Mesothelial cell of epicardium (in vitro differentiated cells): ENCODE results near the gene OPRM1. TPM values are rescaled to one million over a fixed set of nuclear protein-coding genes. Genes with fewer than 3 reads are reported as not detected.
A peak's percentile ranks its signal among the peaks of the same experiment; 100 is the strongest.

Source experiments
- DNase-seq, 2 experiments: peaks; one replicate each; pipeline ENCODE4 v3.0.0; 2021; ENCODE audit warnings: low spot score in 2 of 2; ENCODE audit not compliant: unreplicated experiment in 2 of 2
- H3K27ac Mint-ChIP-seq: 2 replicates; pipeline ENCODE4 v1.8.0; 2021; ENCODE audit warnings: mixed read lengths
- H3K27me3 Mint-ChIP-seq: 2 replicates; pipeline ENCODE4 v1.8.0; 2021; ENCODE audit warnings: low read depth, mixed read lengths
- H3K36me3 Mint-ChIP-seq: 2 replicates; pipeline ENCODE4 v1.8.0; 2021; ENCODE audit warnings: mixed read lengths
- H3K4me1 Mint-ChIP-seq: 2 replicates; pipeline ENCODE4 v1.8.0; 2021; ENCODE audit warnings: mixed read lengths
- H3K4me3 Mint-ChIP-seq: 2 replicates; pipeline ENCODE4 v1.8.0; 2021; ENCODE audit warnings: mild to moderate bottlenecking, moderate library complexity, mixed read lengths
- H3K9me3 Mint-ChIP-seq: 2 replicates; pipeline ENCODE4 v1.8.0; 2021; ENCODE audit warnings: mixed read lengths
- total RNA-seq: library from RNA; stranded (reverse); gene quantifications from 3 replicates; pipeline ENCODE4 v1.2.1, GENCODE V29; 2021
- TF ChIP-seq, protein P1 (sequence below): fragments of 200-600 bp; sonication (generic); IDR thresholded peaks from one replicate; pipeline ENCODE4 v1.5.0; 2021; ENCODE audit warnings: antibody characterized with exemption; ENCODE audit not compliant: unreplicated experiment

OPRM1 gene
- total RNA-seq, 1 donor from 2014 or later: not detected

DNA sequence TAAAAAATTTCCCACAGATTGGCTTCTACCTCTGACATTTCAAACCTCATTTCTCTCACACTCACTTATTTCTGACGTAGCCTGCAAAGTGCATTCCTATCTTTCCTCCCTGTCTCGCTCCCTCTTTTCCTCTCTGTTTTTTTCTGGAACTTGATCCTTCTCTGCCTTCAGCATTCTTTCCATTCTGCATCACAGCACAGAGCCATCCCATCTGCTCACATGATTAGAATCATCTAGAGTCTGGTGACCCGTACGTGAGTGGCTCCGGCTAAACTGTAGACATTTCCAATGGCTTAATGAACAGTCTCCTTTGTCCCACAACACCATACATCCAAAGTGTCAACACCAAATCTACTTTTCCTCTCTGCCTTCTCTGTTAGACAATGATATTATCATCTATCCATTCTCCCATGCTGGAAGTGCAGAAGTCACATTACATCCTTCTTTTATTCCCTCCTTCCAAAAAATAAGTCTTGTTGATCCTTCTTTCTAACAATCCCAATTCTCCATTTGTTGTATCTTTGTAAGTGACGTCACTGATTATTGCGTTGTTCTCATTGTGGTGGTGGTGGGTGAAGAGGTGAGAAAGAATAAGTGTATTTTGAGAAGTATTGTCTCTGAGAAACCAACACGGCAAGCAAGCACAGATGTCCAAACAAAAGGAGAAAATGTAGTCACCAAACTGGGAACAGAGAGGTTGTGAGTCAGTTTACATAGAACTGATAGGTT is 41.6 kb downstream of the OPRM1 start:
- TF ChIP-seq, protein P1, sequence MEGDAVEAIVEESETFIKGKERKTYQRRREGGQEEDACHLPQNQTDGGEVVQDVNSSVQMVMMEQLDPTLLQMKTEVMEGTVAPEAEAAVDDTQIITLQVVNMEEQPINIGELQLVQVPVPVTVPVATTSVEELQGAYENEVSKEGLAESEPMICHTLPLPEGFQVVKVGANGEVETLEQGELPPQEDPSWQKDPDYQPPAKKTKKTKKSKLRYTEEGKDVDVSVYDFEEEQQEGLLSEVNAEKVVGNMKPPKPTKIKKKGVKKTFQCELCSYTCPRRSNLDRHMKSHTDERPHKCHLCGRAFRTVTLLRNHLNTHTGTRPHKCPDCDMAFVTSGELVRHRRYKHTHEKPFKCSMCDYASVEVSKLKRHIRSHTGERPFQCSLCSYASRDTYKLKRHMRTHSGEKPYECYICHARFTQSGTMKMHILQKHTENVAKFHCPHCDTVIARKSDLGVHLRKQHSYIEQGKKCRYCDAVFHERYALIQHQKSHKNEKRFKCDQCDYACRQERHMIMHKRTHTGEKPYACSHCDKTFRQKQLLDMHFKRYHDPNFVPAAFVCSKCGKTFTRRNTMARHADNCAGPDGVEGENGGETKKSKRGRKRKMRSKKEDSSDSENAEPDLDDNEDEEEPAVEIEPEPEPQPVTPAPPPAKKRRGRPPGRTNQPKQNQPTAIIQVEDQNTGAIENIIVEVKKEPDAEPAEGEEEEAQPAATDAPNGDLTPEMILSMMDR: no peak
- Mint-ChIP-seq H3K36me3 (no peaks in the 10 kb centered on the region), H3K27ac (peak overlapping the region; percentile 13), H3K9me3 (no peaks in the 10 kb centered on the region), H3K27me3 (no peaks in the 10 kb centered on the region), H3K4me3 (no peak overlapping the region), H3K4me1 (peaks cover 14% of the 10 kb centered on the region)
- DNase-seq: no peak

DNA sequence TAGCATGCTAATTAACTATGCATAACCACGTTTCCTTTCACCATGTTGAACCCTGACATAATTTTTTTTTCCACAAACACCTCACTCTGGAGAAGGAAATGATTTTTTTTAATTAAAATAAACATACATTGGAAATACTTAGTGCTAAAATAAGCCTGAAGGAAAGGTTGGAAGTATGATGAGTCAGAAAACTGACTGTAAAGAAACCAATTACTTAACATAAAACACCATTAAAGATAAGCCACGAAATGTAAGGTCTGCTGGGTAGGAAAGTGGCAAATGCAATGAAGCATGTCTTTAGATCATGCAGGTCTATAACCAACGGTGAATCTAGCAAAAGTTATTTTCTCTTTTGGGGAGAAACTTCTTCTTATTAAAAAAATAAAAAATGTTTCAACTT is 47.5 kb downstream of the OPRM1 start:
- Mint-ChIP-seq H3K36me3 (no peaks in the 10 kb centered on the region), H3K27me3 (no peaks in the 10 kb centered on the region), H3K9me3 (no peaks in the 10 kb centered on the region), H3K27ac (no peak overlapping the region), H3K4me1 (no peaks in the 10 kb centered on the region), H3K4me3 (no peak overlapping the region)
- TF ChIP-seq, protein P1: no peak
- no peak for DNase-seq

DNA sequence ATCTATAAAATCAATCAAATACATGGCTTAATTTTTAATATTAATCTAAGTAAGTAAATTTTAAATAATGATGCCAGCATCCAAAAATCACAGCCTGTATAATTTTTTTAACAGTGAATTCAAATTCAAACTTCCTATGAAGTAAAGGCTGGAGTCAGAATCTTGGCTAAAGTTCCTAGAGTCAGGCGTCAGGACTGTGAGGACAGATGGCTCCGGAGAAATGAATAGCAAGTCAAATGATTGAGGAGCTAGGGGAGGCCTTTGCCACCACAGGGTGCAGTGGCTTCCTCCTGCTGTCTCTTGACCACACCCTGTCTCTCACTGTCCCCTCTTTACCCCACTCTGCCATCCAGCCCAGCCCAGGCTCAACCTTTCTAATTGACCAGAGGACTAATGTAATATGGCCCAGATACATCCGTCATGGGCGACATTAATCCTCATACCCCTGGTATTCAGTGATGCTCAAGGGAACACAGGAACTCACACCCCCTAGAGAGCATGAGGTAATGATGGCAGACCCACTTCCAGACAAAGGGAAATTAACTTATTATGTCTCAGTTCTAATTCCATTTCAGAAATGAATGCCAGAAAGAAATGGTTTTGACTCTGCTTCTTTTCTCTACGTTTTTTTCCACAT is 53.4 kb downstream of the OPRM1 start:
- TF ChIP-seq, protein P1: no peak
- no peak overlapping the region for H3K27ac Mint-ChIP-seq
- H3K27me3 Mint-ChIP-seq: no peaks in the 10 kb centered on the region
- no peak for DNase-seq
- no peaks in the 10 kb centered on the region for H3K36me3 Mint-ChIP-seq
- H3K9me3 Mint-ChIP-seq: no peaks in the 10 kb centered on the region
- H3K4me3 Mint-ChIP-seq: no peak overlapping the region
- peaks cover 8% of the 10 kb centered on the region for H3K4me1 Mint-ChIP-seq

DNA sequence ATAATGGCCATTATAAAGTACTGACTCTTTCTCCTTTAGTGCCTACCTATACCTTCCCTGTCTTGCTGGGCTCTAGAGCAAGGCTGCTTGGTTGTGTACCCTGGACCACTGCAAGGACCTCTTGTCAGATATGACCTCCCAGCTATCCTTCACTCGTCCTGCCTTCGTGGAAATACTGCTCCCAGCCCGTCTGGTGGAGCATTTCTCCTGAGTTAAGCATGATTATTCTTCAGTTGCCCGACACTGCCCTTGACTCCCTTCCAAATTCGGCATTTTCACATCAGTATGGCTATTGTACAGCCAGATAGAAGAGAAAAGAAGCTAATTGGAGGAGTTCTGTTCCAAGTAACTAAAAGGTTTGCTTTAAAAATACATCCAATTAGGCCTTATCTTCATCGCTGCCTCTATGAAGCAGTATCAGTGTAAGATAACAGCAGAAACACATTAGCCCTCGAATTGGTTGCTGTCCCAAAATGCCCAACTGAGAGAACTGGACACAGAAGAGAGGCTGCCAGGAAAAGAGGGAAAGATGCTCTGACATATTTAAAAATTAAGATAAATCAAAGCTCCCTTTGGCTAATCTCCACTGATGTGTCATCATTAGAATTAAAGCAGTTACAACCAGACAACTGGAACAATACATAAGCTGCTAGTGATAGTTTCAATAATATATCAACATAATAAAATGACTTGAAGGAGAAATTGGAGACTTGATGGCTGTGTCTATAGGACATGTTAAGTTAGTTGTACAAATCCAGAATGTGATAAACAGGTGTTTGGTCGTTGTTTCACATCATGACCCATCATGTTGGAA is 54.4 kb downstream of the OPRM1 start:
- H3K27me3 Mint-ChIP-seq: no peaks in the 10 kb centered on the region
- no peak for DNase-seq
- peaks cover 8% of the 10 kb centered on the region for H3K4me1 Mint-ChIP-seq
- H3K9me3 Mint-ChIP-seq: no peaks in the 10 kb centered on the region
- no peaks in the 10 kb centered on the region for H3K36me3 Mint-ChIP-seq
- no peak overlapping the region for H3K4me3 Mint-ChIP-seq
- TF ChIP-seq, protein P1: no peak
- no peak overlapping the region for H3K27ac Mint-ChIP-seq

DNA sequence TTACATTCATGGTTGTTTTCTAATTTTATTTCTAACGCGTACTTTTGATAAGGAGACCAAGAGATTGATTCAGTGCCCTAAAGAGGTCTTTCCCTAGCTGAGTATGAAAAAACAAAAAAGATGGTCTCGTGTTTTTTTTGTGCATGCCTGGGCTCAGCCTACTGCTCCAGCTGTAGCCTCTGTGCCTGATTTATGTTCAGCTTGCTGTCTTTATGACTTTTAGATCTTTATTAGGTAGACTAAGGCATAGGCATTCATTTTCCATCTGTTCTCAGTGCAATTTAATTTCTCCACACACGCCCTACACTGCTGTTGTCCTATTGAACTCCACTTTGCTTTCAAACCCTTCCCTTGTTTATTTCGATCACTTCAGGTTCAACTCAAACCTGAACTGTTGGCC is 56.5 kb downstream of the OPRM1 start:
- H3K27ac Mint-ChIP-seq: no peak overlapping the region
- H3K27me3 Mint-ChIP-seq: peaks cover 3% of the 10 kb centered on the region
- peaks cover 8% of the 10 kb centered on the region for H3K4me1 Mint-ChIP-seq
- TF ChIP-seq, protein P1: no peak
- no peaks in the 10 kb centered on the region for H3K36me3 Mint-ChIP-seq
- H3K4me3 Mint-ChIP-seq: no peak overlapping the region
- H3K9me3 Mint-ChIP-seq: no peaks in the 10 kb centered on the region
- DNase-seq: no peak
